ENCODE results near the gene ZRANB3. TPM values are rescaled to one million over a fixed set of nuclear protein-coding genes. Genes with fewer than 3 reads are reported as not detected.
"Not testable (repeated sequence)": the region's sequence is repeated elsewhere in the genome, so short reads cannot be mapped to it uniquely, and the experiment has no call there.

ZRANB3 gene
- polyA plus RNA-seq, 1 donor, result 3.8 TPM

DNA sequence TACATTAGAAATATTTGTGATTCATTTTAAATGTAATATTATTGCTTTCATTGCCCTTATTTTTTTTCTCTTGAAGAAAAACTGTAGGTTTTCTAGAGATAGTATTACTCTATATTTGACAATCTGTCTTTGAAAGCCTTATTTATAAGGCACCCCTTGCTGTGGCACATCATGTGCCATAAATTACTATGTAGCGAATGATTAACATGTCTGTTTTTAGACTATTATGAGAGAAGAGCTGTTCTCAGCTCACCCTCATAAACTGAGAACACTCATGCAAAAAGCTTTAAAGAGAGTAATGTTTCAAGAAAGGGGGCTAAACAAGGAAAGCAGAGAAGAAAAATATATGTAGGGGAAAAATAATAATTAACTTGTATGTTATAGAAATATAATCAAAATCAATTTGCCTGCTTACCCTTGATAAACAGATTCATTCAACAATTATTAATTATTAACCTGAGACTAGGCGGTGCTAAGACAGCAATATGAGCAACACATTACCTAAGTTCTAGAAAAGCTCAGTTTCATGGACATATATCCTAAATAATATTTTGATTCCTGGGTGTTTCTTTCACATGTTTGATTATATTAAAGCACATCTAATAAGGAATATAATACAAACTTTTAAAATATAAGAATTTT, 409.9 kb downstream of the ZRANB3 start:
- Histone ChIP-seq H3K9me3 (ENCODE audit: control insufficient read depth, low read depth, low read length) (no peaks in the 10 kb centered on the region), H3K27ac (ENCODE audit: low read length) (peak overlapping the region; percentile 39), H3K4me1 (ENCODE audit: control insufficient read depth, insufficient read depth, low read length) (no peaks in the 10 kb centered on the region), H3K4me3 (ENCODE audit: low read length) (no peak overlapping the region), H3K36me3 (ENCODE audit: control insufficient read depth, insufficient read depth, low read length) (peaks cover 15% of the 10 kb centered on the region), H3K27me3 (ENCODE audit: control insufficient read depth, insufficient read depth, low read length) (no peaks in the 10 kb centered on the region)
- 88% methylated on average over 1 of the region's 2 CpGs for WGBS (ENCODE audit: insufficient coverage, low lambda C conversion rate)
- DNase-seq, result peak; percentile 9 to 12

DNA sequence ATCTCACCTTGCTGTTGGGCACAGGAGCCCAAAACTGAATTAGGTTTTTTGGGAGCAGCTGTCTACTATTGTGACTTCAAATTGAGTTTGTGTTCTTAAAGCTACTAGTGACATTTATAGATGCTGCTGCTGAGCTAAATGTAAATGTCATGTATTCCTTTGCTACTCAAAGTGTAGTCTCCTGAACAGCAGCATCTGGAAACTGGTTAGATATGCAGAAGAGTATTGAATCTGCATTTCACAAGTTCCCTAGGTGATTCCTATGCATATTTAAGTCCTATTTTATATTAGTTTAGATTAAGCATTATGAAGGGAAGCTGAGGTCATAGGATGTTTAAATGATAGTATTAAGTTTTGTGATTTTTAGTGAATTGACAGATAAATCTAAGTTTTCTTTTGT, 411.4 kb downstream of the ZRANB3 start:
- H3K36me3 ChIP-seq (ENCODE audit: control insufficient read depth, insufficient read depth, low read length), result peaks cover 14% of the 10 kb centered on the region
- no peaks in the 10 kb centered on the region for H3K27me3 ChIP-seq (ENCODE audit: control insufficient read depth, insufficient read depth, low read length)
- no peak for DNase-seq
- no peak overlapping the region for H3K4me3 ChIP-seq (ENCODE audit: low read length)
- no peak overlapping the region for H3K27ac ChIP-seq (ENCODE audit: low read length)
- H3K4me1 ChIP-seq (ENCODE audit: control insufficient read depth, insufficient read depth, low read length), result no peaks in the 10 kb centered on the region
- H3K9me3 ChIP-seq (ENCODE audit: control insufficient read depth, low read depth, low read length), result no peaks in the 10 kb centered on the region

DNA sequence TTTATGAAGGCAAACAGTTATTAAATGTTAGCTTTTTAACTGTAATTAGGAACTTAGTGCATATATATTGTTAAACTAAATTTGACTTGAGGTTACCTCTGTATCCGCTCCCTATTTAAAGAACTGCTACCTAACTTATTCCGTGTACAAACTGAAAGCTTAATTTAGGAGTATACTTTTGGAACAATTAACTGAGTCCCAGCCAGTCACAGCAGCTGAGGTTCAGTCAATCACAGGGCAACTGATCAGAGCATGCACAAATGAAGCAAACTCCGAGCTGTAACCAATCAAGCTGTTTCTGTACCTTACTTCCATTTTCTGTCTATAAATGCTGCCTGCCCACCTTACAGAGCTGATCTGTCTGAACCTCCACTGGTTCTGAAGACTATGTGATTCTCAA, 417.7 kb downstream of the ZRANB3 start:
- no CpG with 5 or more reads among the region's 3 CpGs for WGBS (ENCODE audit: insufficient coverage, low lambda C conversion rate)
- no peak for DNase-seq
- Histone ChIP-seq H3K36me3 (ENCODE audit: control insufficient read depth, insufficient read depth, low read length) (peaks cover 18% of the 10 kb centered on the region), H3K4me3 (ENCODE audit: low read length) (no peak overlapping the region), H3K4me1 (ENCODE audit: control insufficient read depth, insufficient read depth, low read length) (no peaks in the 10 kb centered on the region), H3K9me3 (ENCODE audit: control insufficient read depth, low read depth, low read length) (no peaks in the 10 kb centered on the region), H3K27me3 (ENCODE audit: control insufficient read depth, insufficient read depth, low read length) (no peaks in the 10 kb centered on the region), H3K27ac (ENCODE audit: low read length) (no peak overlapping the region)

DNA sequence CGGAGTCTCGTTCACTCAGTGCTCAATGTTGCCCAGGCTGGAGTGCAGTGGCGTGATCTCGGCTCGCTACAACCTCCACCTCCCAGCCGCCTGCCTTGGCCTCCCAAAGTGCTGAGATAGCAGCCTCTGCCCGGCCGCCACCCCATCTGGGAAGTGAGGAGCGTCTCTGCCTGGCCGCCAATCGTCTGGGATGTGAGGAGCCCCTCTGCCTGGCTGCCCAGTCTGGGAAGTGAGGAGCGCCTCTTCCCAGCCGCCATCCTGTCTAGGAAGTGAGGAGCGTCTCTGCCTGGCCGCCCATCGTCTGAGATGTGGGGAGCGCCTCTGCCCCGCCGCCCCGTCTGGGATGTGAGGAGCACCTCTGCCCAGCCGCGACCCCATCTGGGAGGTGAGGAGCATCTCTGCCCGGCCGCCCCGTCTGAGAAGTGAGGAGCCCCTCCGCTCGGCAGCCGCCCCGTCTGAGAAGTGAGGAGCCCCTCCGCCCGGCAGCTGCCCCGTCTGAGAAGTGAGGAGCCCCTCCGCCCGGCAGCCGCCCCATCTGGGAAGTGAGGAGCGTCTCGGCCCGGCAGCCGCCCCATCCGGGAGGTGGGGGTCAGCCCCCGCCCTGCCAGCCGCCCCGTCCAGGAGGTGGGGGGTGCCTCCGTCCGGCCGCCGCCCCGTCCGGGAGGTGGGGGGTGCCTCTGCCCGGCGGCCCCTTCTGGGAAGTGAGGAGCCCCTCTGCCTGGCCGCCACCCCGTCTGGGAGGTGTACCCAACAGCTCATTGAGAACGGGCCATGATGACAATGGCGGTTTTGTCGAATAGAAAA, 425.3 kb downstream of the ZRANB3 start:
- H3K27ac ChIP-seq (ENCODE audit: low read length); DNase-seq; H3K4me3 ChIP-seq (ENCODE audit: low read length); H3K27me3 ChIP-seq (ENCODE audit: control insufficient read depth, insufficient read depth, low read length); H3K4me1 ChIP-seq (ENCODE audit: control insufficient read depth, insufficient read depth, low read length): not testable (repeated sequence)
- Histone ChIP-seq H3K36me3 (ENCODE audit: control insufficient read depth, insufficient read depth, low read length) (peaks cover 11% of the 10 kb centered on the region), H3K9me3 (ENCODE audit: control insufficient read depth, low read depth, low read length) (peaks cover 19% of the 10 kb centered on the region)
- WGBS (ENCODE audit: insufficient coverage, low lambda C conversion rate), result no CpG with 5 or more reads among the region's 56 CpGs

DNA sequence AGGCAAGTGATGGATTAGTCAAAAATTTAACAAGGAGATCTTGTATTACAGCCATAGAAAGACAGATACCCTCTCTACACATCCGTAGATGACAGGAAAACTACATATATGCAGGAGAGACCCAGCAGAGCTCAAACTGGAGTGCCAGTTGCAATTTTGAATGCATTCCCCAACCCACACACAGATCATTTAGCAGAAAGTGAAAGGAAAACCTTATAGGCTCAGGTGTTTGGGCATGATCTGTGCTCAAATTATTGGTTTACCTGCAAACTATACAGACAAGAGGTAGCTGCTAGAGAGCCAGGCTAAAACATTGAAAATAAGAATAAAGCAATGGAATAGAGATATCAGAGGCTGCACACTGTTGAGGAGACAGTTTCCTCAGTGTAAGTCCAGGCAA, 427.2 kb downstream of the ZRANB3 start:
- Histone ChIP-seq H3K4me3 (ENCODE audit: low read length) (no peak overlapping the region), H3K9me3 (ENCODE audit: control insufficient read depth, low read depth, low read length) (peaks cover 19% of the 10 kb centered on the region), H3K4me1 (ENCODE audit: control insufficient read depth, insufficient read depth, low read length) (no peaks in the 10 kb centered on the region), H3K27me3 (ENCODE audit: control insufficient read depth, insufficient read depth, low read length) (no peaks in the 10 kb centered on the region), H3K36me3 (ENCODE audit: control insufficient read depth, insufficient read depth, low read length) (peaks cover 11% of the 10 kb centered on the region), H3K27ac (ENCODE audit: low read length) (no peak overlapping the region)
- no CpG with 5 or more reads among the region's 1 CpG for WGBS (ENCODE audit: insufficient coverage, low lambda C conversion rate)
- no peak for DNase-seq

DNA sequence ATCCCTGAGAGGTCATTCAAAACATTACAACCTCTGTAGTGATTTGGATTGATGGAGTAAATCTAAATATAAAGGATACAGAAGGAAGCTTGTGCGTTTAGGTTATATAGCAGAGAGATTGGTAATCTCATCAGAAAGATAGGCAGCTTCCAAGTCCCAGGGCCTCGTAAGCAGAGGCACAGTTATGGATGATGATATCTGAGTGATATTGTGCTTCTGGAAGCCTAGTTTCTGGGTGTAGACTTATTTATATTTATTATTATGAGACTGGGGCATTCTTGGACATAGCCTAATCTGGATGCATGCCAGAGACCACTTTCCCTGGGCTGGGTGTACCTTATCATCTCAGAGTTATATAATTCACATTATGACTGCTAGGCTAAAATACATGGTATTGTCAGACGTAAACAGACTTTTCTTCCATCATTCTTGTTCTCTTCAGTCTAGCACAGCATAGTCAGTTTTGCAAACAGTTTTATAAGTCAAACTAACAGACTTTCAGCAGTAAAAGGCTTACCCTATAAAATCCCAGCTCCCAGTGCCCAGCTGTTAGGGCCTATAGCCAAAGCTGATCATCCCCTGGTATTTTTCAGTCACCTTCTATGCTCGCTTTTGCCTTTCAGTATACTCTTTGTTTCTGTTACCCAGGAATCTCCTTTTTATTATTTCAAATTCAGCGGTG, 431.1 kb downstream of the ZRANB3 start:
- Histone ChIP-seq H3K27me3 (ENCODE audit: control insufficient read depth, insufficient read depth, low read length) (no peaks in the 10 kb centered on the region), H3K36me3 (ENCODE audit: control insufficient read depth, insufficient read depth, low read length) (peaks cover 16% of the 10 kb centered on the region), H3K9me3 (ENCODE audit: control insufficient read depth, low read depth, low read length) (peaks cover 4% of the 10 kb centered on the region), H3K4me1 (ENCODE audit: control insufficient read depth, insufficient read depth, low read length) (no peaks in the 10 kb centered on the region), H3K27ac (ENCODE audit: low read length) (no peak overlapping the region), H3K4me3 (ENCODE audit: low read length) (no peak overlapping the region)
- DNase-seq, result no peak
- 60% methylated on average over 1 of the region's 5 CpGs for WGBS (ENCODE audit: insufficient coverage, low lambda C conversion rate)

DNA sequence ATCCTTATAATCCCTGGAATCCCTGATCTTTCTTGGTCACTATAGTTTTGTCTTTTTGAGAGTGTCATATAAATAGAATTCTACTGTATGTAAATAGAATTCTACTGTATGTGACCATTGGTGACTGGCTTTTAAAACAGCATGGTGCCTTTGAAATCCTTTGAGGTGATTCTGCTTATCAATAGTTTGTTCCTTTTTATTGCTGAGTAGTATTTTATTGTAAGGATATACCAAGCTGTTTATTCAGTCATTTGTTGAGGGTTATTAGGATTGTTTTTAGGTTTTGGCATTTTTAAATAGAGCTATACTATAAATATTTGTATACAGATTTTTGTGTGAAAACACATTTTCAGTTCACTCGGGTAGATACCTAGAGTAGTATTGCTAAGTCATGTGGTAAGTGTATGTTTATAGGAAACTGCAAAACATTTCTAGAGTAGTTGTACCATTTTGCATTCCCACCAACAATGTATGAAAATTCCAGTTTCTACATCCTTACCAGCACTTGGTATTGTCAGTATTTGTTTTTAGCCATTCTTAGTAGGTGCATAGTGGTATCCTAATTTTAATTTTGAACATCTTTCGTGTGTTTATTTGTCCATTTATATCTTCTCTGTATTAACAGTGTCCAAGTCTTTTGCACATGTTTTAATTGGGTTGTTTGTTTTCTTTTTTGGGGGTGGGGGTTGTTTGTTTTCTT, 433.3 kb downstream of the ZRANB3 start:
- Histone ChIP-seq H3K27me3 (ENCODE audit: control insufficient read depth, insufficient read depth, low read length) (no peaks in the 10 kb centered on the region), H3K4me3 (ENCODE audit: low read length) (no peak overlapping the region), H3K36me3 (ENCODE audit: control insufficient read depth, insufficient read depth, low read length) (peaks cover 12% of the 10 kb centered on the region), H3K4me1 (ENCODE audit: control insufficient read depth, insufficient read depth, low read length) (peaks cover 13% of the 10 kb centered on the region), H3K27ac (ENCODE audit: low read length) (no peak overlapping the region), H3K9me3 (ENCODE audit: control insufficient read depth, low read depth, low read length) (peaks cover 2% of the 10 kb centered on the region)
- DNase-seq, result no peak
- WGBS (ENCODE audit: insufficient coverage, low lambda C conversion rate), result 100% methylated on average over 1 of the region's 2 CpGs

DNA sequence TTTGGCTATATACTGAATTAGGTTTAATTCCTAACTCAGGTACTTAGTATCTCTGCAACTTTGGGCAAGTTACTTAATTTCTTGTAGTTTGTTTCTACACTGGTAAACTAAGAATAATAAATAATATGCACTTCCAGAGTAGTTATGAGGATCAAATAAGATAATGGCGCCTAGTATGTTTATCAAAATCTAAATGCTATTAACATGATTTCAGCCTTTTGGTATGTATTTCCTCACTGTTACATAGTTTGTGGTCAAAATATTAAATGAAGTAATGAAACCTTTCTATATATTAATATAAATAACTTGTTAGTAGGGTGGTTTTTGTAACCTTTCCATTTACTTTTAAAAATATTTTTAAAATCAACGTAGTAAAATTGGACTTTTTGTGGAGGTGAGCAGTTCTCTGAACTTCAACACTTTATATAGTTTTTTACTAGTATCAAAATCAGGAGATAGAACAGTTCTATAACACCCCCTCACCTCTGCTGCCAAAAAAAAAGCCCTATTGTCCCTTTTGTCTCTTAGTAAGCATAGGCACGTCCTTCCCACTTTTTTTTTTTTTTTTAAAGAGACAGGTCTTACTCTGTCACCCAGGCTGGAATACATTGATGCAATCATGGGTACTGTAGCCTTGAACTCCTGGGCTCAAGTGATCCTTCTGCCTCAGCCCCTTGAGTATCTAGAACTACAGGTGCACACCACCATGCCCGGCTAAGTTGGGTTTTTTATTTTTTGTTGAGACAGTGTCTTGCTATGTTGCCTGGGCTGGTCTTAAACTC, 434.2 kb downstream of the ZRANB3 start:
- Histone ChIP-seq H3K36me3 (ENCODE audit: control insufficient read depth, insufficient read depth, low read length) (peaks cover 9% of the 10 kb centered on the region), H3K4me3 (ENCODE audit: low read length) (no peak overlapping the region), H3K9me3 (ENCODE audit: control insufficient read depth, low read depth, low read length) (peaks cover 2% of the 10 kb centered on the region), H3K27me3 (ENCODE audit: control insufficient read depth, insufficient read depth, low read length) (no peaks in the 10 kb centered on the region), H3K4me1 (ENCODE audit: control insufficient read depth, insufficient read depth, low read length) (peaks cover 14% of the 10 kb centered on the region), H3K27ac (ENCODE audit: low read length) (no peak overlapping the region)
- DNase-seq, result no peak
- 100% methylated on average over 2 of the region's 4 CpGs for WGBS (ENCODE audit: insufficient coverage, low lambda C conversion rate)

DNA sequence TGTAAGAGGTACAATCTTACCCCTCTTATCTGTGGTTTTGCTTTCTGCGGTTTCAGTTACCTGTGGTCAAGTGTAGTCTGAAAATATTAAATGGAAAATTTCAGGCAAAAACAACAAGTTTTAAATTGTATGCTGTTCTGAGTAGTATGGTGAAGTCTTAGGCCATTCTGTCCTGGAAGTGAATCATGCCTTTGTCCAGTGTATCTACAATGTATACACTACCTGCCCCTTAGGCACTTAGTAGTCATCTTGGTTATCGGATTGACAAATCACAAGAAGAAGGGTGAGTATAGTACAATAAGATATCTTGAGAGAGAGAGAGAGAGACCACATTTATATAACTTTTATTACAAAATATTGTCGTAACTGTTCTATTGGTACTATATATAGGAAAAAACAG, 435.4 kb downstream of the ZRANB3 start:
- H3K9me3 ChIP-seq (ENCODE audit: control insufficient read depth, low read depth, low read length), result peaks cover 2% of the 10 kb centered on the region
- DNase-seq, result no peak
- no peak overlapping the region for H3K4me3 ChIP-seq (ENCODE audit: low read length)
- no peaks in the 10 kb centered on the region for H3K27me3 ChIP-seq (ENCODE audit: control insufficient read depth, insufficient read depth, low read length)
- H3K4me1 ChIP-seq (ENCODE audit: control insufficient read depth, insufficient read depth, low read length), result peaks cover 21% of the 10 kb centered on the region
- H3K36me3 ChIP-seq (ENCODE audit: control insufficient read depth, insufficient read depth, low read length), result peaks cover 9% of the 10 kb centered on the region
- WGBS (ENCODE audit: insufficient coverage, low lambda C conversion rate), result 100% methylated on average over 1 of the region's 3 CpGs
- no peak overlapping the region for H3K27ac ChIP-seq (ENCODE audit: low read length)

DNA sequence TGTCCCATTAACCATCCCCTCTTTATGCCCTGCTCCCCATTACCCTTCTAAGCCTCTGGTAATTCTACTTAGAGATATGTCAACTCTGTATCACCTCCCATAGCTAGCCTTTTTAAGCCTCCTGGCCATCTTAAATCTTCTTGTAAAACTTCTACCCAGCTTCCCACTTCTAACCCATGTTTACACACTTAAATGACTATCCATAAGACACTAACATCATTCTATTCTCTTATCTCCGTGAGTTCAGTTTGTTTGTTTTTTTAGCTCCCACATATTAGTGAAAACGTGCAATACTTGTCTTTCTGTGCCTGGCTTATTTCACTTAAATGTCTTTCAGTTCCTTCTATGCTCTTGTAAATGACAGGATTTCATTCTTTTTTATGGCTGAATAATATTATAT, 436.5 kb downstream of the ZRANB3 start:
- no peaks in the 10 kb centered on the region for H3K27me3 ChIP-seq (ENCODE audit: control insufficient read depth, insufficient read depth, low read length)
- H3K27ac ChIP-seq (ENCODE audit: low read length), result peak overlapping the region; percentile 3
- WGBS (ENCODE audit: insufficient coverage, low lambda C conversion rate), result no CpG with 5 or more reads among the region's 2 CpGs
- no peak for DNase-seq
- no peak overlapping the region for H3K4me3 ChIP-seq (ENCODE audit: low read length)
- peaks cover 5% of the 10 kb centered on the region for H3K9me3 ChIP-seq (ENCODE audit: control insufficient read depth, low read depth, low read length)
- peaks cover 11% of the 10 kb centered on the region for H3K36me3 ChIP-seq (ENCODE audit: control insufficient read depth, insufficient read depth, low read length)
- H3K4me1 ChIP-seq (ENCODE audit: control insufficient read depth, insufficient read depth, low read length), result peaks cover 21% of the 10 kb centered on the region

Data from large intestine (tissue), 3 donors.